Stimulated activated CD4-positive, alpha-beta T cell treated with anti-CD3 and anti-CD28 coated beads, Interleukin-1b, Interleukin-23, amount 100 ng/mL, for 24 hours (primary cell): Measurements from ENCODE around the gene KRTAP5-11.
"Not testable (repeated sequence)": the region's sequence is repeated elsewhere in the genome, so short reads cannot be mapped to it uniquely, and the experiment has no call there.

Experiments used
- DNase-seq, 4 experiments: peaks; one replicate each; pipeline ENCODE4 v3.0.0-alpha.2; 2020; ENCODE audit warnings: low read depth in 4 of 4, low spot score in 1 of 4

The KRTAP5-11 gene

DNA sequence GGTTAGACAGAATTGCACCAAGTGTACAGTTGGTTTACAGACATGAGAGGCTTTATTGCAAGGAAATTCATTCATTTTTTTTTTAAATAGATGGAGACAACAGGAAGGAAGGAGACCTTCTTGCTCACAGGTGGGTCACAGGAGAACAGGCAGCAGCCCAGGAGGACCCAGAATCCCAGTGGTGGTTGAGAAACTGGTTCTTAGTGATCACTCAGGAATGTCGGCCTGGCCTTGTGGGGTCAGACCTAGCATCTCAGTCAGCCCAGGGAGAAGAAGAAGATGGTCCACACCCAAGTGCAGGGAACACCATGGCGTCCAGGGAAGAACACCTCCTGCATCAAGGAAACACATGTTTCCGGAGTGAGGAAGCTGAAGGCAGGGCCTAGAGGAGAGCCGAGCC is 849 bp downstream of the KRTAP5-11 start:
- DNase-seq: no peak

DNA sequence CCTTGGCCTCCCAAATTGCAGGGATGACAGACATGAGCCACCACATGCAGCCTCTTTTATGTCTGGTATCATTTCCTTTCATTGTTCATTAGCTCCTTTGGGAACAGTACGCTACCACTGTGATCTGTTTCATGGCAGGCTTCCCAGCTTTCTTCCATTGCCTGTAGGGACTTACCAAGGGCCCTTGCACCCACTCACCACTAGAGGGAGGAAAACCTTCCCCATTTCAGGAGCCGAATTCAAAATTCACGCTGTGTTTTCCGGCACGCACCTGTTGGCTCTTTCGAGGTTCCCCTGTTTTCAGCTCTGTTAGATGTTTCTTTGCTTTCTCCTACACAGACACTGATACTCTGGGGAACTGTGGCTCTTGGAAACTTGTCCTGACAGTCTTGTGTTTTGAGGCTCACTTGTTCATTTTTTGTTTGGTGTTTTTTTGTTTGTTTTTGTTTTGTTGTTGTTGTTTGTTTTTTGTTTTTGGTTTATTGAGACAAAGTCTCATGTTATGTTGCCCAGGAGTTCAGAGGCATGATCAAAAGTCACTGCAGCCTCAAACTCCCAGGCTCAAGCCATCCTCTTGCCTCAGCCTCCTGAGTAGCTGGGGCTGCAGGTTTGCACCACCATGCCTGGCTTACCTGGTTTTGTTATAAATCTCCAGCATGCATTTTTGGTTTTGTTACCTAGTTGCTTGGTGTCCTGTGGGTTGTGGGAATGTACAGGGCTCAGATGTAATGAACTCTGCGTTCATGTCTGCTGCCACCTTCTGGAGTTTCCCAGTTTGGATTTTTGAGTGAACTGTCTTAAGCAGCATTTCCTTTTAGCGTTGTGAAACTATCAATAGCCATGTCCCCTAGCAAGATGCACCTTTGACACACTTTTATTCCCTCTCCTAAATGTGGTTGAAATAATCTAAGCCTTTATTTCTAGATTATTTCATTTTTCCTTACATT is 2.3 kb downstream of the KRTAP5-11 start:
- DNase-seq: no peak

DNA sequence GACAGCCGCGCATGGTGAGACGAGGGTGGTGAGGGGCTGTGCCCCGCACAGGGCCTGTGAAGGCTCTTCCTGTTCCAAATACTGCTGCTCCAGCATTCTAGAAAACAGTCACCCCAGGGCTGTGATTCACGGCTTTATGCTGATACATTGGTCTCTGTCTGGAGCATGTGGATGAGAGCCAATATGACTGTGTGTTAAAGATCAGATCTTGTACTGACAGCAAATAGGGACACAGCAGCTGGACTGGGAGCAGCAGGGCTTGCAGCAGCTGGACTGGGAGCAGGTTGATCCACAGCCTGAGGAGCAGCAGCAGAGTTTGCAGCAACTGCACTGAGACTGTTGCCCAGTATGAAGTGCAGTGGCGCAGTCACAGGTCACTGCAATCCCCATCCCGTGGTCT is 3.2 kb downstream of the KRTAP5-11 start:
- DNase-seq: not testable (repeated sequence)

DNA sequence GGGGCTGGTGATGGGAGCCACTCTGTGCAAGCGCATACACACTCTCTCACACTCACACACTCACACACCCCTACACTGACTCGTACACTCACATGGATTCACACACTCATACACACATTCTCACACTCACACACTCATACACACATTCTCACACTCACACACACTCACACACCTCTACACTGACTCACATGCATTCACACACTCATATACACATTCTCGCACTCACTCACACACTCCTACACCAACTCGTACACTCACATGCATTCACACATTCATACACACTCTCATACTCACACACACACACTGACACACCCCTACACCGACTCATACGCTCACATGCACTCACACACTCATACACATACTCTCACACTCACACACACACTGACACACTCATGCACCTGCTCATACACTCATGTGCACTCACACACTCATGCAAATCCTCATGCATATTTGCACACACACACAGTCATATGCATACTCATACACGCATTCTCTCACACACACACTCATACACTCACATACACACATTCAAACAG is 5.1 kb downstream of the KRTAP5-11 start:
- DNase-seq: no peak

DNA sequence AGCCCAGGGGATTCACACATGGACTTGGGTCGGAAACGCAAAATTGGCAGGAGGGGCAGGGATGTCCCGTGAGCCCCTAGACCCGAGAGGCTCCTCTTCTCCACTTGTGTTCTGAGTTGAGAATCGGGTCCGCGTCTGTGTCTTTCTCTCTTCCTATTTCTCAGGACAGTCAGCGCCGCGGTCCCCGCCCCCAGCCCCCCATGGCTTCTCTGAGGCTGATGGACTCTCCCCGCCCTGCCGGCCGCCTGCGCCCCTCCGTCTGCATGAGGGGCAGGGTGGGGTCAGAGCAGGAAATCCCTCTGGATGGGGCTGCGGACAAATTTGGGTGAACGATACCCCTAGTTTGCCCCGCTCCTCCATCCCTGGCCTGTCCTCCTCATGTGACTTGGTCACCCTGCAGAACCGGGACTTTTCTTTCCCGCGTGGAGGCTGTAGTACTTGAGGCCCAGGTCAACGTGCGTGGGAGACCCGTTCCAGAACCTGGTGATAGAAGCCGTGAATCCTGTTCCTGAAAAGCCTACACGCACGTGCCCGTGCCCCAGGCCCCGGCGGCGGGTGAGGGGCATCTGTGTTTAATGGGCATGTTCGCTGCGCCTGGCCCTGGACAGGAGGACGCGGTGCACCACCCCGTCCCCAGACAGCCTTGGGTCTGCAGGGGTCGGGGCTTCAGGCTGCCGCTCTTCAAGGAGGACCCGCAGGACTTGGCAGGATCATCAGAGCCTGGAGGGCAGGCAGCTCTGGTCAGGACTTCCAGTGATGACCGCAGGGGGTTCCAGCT is 5.8 kb downstream of the KRTAP5-11 start:
- not testable (repeated sequence) for DNase-seq

DNA sequence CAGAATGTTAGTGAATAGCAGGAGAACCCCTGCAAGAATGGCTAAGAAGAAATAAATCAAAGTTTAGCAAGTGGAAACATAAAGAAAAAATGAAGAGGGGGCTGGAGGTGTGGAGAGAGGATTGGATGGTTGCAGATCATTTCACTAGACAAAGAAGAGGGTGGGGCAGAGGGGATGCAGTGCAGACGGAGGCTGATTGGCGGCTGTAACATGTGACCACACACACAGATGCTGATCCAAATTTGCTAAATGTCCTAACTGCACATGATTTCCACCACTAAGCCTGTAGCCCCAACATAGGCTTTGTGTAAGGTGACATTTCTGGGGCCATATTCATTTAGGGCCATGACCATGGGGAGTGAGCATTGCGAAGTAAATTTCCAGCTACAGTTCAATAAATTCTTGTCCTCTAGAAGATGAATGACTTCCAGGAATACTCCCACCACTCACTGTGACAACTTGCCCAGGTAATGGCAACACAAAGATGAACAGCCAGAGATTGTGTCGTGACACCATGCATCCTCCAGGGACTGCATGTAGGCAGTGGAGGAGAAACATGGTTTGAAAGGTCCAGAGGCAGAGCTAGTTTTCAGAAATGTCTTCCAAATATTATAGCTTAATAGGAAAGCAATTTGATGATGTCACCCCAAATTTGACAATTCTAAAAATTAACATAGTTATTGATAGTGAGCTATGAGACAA is 6.8 kb downstream of the KRTAP5-11 start:
- no peak for DNase-seq

DNA sequence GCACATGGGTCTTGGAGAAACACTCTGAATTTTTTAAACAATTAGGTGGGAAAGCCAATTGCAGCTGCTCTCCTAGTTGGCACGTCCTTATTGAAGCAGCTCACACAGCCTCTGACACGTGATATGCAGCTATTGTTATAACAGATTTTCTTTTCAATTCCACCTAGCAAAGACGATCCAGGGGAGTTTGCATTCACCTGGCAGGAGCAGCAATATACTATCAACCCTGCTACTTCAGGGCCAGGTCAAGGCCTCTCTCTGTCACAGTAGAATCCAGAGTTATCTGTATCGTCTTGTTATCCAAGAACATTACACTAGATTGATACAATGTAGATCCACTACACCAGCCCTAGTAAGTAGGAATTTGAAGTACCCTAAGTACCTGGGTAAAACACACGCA is 8.3 kb downstream of the KRTAP5-11 start:
- DNase-seq: no peak

DNA sequence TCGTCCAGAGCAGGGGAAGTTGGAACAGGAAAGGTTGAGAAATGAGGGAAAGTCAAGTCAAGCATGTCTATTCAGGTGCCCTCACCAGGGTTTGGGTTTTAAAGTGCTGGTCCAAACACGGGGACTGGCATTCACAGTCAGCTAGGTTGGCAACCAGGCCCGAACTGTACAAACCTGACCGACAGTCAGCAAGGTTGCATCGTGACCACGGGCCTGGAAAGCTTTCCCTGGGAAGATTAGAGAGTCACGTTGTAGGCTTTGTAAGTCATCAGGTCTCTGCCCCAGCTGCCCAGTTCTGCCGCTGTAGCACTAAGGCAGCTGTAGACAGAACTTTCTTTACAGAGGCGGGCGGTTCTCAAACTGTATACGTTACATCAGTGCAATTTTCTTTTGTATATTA is 9.9 kb downstream of the KRTAP5-11 start:
- no peak for DNase-seq

DNA sequence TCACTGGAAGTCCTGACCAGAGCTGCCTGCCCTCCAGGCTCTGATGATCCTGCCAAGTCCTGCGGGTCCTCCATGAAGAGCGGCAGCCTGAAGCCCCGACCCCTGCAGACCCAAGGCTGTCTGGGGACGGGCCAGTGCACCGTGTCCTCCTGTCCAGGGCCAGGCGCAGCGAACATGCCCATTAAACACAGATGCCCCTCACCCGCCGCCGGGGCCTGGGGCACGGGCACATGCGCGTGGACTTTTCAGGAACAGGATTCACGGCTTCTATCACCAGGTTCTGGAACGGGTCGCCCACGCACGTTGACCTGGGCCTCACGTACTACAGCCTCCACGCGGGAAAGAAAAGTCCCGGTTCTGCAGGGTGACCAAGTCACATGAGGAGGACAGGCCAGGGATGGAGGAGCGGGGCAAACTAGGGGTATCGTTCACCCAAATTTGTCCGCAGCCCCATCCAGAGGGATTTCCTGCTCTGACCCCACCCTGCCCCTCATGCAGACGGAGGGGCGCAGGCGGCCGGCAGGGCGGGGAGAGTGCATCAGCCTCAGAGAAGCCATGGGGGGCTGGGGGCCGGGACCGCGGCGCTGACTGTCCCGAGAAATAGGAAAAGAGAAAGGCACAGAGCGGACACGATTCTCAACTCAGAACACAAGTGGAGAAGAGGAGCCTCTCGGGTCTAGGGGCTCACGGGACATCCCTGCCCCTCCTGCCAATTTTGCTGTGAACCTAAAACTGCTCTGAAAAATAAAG is 11.4 kb downstream of the KRTAP5-11 start:
- not testable (repeated sequence) for DNase-seq

DNA sequence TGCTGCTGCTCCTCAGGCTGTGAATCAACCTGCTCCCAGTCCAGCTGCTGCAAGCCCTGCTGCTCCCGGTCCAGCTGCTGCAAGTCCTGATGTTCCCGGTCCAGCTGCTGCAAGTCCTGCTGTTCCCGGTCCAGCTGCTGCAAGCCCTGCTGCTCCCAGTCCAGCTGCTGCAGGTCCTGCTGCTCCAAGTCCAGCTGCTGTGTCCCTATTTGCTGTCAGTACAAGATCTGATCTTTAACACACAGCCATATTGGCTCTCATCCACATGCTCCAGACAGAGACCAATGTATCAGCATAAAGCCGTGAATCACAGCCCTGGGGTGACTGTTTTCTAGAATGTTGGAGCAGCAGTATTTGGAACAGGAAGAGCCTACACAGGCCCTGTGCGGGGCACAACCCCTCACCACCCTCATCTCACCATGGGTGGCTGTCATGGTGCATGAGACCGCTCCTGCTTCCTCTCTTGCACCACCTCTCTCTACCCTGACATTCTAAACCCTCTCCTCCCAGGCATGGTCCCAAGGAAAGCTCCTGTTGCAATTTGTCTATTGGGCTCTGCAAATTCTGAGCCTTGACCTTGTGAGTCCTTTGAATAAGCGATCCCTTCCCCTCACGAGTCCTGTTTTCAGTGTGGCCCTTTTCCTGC is 13.8 kb downstream of the KRTAP5-11 start:
- DNase-seq: no peak

DNA sequence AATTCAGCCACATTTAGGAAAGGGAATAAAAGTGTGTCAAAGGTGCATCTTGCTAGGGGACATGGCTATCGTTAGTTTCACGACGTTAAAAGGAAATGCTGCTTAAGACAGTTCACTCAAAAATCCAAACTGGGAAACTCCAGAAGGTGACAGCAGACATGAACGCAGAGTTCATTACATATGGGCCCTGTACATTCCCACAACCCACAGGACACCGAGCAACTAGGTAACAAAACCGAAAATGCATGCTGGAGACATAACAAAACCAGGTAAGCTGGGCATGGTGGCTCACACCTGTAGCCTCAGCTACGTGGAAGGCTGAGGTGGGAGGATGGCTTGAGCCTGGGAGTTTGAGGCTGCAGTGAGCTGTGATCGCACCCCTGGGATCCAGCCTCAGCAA is 15.0 kb downstream of the KRTAP5-11 start:
- not testable (repeated sequence) for DNase-seq

DNA sequence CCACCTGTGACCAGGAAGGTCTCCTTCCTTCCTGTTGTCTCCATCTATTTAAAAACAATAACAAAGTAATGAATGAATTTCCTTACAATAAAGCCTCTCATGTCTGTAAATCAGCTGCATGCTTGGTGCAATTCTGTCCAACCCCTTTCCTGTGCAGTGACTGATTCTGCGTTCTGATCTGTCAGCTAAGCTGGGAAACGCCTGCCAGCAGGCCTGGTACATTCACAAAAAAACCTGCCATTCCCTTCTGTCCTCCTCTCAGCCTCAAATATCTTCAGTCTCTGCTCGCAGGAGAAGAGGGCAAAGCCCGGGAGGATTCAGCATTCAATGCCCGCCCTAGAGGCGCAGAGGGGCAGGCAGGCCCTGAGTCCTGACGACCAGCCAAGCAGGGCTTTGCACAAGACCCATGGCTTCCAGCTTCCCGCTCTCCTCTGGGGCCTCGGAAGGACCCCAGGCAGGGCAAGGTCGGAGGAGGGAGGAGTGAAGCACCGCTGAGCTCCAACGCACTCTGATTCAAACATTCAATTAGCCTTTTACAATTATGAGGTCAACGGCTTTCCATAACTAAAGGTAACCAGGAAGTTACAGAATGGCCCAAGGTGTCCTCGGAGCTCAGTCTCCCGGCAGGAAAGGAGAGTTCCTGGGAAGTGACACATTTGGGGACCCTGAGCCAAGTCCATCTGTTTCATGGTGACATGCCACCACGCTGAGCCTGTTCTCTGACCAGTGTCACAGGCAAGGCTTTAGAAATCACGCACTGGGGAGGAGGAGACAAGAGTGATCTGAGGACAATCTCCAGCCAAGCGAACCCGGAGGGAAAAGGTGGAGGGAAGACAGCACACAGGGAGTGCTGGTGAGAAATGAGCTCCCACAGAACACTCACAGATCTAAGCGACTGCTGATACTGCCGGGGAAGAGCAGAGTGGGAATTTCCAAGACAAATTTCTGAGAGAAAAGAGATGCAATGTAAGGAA is 15.8 kb downstream of the KRTAP5-11 start:
- not testable (repeated sequence) for DNase-seq

DNA sequence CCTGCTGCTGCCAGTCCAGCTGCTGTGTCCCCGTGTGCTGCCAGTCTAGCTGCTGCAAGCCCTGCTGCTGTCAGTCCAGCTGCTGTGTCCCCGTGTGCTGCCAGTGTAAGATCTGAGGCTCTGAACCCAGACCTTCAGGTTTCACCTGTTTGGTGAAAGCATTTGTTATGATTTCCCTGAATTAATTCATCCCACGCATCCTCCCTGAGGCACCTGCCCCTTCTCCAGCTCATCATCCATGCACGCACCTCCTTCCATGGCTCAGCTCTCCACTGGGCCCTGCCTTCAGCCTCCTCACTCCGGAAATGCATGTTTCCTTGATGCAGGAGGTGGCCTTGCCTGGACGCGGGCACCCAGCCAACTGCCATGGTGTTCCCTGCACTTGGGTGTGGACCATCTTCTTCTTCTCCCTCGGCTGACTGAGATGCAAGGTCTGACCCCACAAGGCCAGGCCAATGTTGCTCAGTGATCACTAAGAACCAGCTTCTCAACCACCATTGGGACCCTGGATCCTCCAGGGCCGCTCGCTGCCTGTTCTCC is 16.5 kb downstream of the KRTAP5-11 start:
- no peak for DNase-seq

DNA sequence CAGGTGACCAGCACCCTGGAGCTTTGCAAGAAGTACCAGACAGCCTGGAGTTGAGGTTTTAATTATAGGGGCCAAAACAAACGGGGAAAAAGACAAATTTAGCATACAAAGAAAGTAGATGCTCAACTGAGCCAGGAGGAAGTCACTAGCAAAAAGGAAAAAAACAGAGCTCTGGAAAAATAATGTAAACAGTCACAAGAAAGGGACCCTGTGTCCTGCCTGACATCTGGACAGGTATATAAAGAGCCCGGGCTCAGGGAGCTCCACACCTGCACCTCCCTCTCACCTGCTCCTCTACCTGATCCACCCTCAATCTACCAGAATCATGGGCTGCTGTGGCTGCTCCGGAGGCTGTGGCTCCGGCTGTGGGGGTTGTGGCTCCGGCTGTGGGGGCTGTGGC is 17.4 kb downstream of the KRTAP5-11 start, which contains the start of gene KRTAP5-10:
Gene KRTAP5-10 (plus strand): TSS at position 301 of the 400 bp plus-strand sequence. CDS start 25 bp downstream, at position 326.
- no peak for DNase-seq

DNA sequence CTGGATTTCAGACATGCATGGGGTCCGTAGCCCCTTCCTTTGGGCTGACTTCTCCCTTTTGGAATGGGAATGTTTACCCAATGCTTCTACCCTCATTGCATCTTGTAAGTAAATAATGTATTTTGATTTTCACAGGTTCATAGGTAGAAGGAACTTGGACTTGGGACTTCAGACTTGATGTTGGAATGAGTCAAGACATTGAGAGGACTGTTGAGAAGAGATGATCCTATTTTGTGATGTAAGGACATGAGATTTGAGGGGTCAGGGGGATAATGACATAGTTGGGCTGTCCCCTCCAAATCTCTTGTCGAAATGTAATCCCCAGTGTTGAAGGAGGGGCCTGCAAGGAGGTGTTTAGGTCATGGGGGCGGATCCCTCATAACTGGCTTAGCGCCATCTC is 18.2 kb downstream of the KRTAP5-11 start:
- no peak for DNase-seq

DNA sequence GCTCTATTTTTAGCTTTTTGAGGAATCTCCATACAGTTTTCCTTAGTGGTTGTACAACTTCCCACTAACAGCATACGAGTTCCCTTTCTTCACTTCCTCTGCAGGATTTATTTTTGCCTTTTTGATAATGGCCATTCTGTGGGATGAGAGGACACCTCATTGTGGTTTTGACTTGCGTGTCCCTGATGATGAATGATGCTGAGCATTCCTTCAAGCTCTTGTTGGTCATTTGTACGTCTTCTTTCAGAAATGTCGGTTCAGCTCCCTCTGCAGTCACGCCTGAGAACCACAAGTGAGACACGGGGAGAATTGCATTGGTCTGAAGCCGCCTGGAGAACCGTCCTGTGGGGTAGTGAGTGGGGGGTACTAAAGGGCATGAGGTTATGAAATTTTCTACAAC is 19.3 kb downstream of the KRTAP5-11 start:
- DNase-seq: no peak

DNA sequence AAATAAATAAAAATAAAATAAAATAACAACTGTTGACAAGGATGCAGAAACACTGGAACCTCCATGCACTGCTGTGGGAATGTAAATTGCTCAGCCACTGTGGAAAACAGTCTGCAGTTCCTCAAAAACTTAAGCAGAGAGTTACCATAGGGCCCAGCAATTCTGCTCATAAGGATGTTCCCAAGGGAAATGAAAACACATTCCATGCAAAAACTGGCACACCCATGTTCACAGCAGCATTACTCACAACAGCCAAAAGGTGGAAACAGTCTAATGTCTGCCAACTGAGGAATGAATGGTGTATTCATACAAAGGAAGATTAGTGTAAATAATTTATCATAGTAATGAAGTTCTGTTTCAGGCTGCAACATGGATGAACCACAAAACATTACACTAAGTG is 20.6 kb downstream of the KRTAP5-11 start:
- no peak for DNase-seq

DNA sequence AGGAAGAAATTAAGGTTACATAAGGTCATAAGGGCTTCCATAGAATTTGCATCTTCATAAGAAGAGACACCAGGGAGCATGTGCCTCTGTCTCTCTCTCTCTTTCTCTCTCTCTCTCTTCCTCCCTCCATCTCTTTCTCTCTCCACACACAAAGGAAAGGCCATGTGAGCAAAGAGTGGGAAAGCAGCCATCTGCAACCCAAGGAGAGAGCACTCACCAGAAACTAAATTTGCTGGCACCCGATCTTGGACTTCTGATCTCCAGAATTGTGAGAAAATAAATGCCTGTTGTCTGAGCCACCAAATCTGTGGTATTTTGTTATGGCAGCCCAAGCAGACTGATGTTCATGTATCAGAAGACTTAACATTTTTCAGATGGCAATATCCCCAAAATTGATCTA is 23.7 kb downstream of the KRTAP5-11 start:
- DNase-seq: no peak
